Measurements from ENCODE around the gene GPSM3.

DNA sequence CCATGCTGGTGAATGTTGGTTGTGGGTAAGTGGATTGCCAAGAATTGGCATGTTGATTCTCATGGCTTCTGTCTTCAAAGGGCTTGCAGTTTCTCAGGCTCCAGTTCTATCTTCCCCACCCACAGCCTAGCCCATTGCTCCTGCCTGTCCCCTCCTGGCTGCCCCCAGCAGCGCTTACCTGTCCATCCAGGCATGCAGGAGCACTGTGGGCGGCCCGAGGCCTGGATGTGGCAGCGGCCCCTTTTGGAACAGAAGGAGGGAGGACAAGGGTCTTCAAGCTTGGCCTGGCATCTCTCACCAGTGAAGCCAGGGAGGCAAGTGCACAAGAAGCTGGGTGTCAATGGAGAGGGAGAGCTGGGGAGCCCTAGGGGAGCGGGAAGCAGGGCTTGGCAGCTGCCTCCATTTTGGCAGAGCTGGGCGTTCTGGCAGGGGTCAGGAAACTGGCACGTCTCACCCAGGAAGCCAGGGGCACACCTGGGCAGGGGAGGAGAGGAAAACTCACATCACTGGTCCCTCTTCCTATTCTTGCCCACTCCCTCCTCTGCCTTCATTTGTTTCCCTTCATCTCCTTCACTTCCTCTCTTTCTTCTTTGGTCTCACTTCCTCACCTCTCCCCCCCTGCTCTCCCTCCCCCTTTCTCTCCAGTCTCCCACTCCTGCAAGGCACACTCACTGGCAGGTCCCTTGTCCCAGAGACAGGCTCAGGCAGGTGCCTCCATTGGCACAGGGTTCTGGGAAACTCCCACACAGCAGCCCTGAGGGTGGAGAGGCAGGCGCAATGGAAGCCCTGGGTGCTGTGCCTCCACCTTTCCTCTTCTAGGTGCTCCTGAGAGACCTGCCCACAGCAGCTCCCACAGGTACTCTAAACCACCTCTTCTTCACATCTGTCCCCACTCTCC lies 30.1 kb upstream of the GPSM3 start:
- TF ChIP-seq, protein P1, sequence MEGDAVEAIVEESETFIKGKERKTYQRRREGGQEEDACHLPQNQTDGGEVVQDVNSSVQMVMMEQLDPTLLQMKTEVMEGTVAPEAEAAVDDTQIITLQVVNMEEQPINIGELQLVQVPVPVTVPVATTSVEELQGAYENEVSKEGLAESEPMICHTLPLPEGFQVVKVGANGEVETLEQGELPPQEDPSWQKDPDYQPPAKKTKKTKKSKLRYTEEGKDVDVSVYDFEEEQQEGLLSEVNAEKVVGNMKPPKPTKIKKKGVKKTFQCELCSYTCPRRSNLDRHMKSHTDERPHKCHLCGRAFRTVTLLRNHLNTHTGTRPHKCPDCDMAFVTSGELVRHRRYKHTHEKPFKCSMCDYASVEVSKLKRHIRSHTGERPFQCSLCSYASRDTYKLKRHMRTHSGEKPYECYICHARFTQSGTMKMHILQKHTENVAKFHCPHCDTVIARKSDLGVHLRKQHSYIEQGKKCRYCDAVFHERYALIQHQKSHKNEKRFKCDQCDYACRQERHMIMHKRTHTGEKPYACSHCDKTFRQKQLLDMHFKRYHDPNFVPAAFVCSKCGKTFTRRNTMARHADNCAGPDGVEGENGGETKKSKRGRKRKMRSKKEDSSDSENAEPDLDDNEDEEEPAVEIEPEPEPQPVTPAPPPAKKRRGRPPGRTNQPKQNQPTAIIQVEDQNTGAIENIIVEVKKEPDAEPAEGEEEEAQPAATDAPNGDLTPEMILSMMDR (IDR thresholded peaks at IDR 0.05; ENCODE audit: low read depth, low read length, missing input control): no peak
- TF ChIP-seq, protein P2, sequence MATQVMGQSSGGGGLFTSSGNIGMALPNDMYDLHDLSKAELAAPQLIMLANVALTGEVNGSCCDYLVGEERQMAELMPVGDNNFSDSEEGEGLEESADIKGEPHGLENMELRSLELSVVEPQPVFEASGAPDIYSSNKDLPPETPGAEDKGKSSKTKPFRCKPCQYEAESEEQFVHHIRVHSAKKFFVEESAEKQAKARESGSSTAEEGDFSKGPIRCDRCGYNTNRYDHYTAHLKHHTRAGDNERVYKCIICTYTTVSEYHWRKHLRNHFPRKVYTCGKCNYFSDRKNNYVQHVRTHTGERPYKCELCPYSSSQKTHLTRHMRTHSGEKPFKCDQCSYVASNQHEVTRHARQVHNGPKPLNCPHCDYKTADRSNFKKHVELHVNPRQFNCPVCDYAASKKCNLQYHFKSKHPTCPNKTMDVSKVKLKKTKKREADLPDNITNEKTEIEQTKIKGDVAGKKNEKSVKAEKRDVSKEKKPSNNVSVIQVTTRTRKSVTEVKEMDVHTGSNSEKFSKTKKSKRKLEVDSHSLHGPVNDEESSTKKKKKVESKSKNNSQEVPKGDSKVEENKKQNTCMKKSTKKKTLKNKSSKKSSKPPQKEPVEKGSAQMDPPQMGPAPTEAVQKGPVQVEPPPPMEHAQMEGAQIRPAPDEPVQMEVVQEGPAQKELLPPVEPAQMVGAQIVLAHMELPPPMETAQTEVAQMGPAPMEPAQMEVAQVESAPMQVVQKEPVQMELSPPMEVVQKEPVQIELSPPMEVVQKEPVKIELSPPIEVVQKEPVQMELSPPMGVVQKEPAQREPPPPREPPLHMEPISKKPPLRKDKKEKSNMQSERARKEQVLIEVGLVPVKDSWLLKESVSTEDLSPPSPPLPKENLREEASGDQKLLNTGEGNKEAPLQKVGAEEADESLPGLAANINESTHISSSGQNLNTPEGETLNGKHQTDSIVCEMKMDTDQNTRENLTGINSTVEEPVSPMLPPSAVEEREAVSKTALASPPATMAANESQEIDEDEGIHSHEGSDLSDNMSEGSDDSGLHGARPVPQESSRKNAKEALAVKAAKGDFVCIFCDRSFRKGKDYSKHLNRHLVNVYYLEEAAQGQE (IDR thresholded peaks at IDR 0.05): no peak
- TF ChIP-seq SP1 (IDR thresholded peaks at IDR 0.05) (no peak), YY1 (IDR thresholded peaks at IDR 0.05) (no peak), TAF1 (conservative IDR thresholded peaks at IDR 0.05) (no peak)
- TF ChIP-seq, protein P3, sequence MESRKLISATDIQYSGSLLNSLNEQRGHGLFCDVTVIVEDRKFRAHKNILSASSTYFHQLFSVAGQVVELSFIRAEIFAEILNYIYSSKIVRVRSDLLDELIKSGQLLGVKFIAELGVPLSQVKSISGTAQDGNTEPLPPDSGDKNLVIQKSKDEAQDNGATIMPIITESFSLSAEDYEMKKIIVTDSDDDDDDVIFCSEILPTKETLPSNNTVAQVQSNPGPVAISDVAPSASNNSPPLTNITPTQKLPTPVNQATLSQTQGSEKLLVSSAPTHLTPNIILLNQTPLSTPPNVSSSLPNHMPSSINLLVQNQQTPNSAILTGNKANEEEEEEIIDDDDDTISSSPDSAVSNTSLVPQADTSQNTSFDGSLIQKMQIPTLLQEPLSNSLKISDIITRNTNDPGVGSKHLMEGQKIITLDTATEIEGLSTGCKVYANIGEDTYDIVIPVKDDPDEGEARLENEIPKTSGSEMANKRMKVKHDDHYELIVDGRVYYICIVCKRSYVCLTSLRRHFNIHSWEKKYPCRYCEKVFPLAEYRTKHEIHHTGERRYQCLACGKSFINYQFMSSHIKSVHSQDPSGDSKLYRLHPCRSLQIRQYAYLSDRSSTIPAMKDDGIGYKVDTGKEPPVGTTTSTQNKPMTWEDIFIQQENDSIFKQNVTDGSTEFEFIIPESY (IDR thresholded peaks at IDR 0.05): no peak

Measured in liver (tissue), 3 donors.